GM19372 (cell line): ENCODE results near the gene ZBTB32.

Source experiments
- ATAC-seq: cut with Tn5 transposase; IDR thresholded peaks from one replicate; pipeline ENCODE4 v1.9.1; 2021; ENCODE audit warnings: mild to moderate bottlenecking, low read depth, moderate library complexity; ENCODE audit not compliant: unreplicated experiment

Gene ZBTB32

DNA sequence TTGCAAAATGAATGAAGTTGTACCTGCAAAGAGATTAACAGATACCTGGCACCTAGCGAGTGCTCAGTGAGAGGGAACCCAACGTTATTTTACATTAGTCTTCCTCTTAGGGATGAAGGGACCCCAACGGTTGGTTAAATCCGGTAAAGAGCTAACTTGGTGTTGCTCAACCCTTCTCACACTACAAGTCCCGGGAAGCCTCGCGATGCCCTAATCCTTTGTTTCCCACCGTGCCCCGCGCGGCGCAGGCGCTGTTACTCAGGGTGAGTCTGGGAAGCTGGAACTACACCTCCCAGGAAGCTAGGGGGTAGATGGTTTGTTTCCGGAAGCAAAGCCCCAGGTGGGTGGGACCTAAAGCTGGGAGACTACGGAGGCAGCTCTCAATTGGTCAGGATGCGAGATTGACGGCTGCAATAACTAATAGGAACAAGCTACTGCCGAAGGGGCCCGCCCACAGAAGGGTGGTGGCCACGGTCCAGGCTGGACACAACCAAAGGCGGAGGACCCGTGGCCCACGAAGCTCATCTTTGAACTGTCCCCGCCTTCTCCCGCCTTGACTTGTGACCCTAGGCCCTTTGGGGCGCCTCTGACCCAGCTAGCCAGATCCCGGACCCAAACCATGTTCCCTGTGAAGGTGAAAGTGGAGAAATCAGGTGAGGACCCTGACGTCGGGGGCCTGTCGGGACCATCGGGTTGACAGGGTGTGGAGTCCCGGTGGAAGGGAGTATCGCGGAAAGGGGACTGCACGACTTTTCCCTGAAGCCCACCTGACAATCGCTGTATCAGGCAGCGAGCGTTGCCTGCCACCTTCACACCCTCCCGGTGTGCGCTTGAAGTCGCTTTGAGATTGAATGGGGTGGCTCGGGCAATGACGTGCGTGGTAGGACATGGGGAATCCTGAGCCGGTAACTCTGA lies 44.0 kb downstream of the ZBTB32 start, which contains the start of gene LIN37:
LIN37 (plus strand) TSS at position 471 of the 915 bp plus-strand sequence; CDS start at position 620, 149 bp downstream.
- ATAC-seq, result peak; percentile 67

DNA sequence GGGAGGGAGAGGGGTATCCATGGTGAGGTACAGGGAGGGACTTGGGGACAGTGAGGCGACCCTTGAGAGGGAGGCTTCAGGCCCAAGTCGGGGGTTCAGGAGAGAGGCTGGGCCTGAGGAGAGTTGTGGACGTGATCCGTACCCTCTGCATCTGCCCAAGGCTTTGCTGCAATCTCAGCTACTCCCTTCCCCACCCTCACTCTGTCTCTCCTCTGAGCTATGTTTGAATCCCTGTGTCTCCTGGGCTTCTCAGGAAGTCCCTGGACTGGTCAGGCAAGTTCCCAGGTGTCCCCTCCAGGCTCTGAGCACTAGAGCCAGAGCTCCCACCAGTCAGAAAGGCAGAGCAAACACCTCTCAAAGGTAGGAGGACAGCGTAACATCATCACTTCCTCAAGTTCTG lies 45.8 kb downstream of the ZBTB32 start:
- ATAC-seq, result no peak

DNA sequence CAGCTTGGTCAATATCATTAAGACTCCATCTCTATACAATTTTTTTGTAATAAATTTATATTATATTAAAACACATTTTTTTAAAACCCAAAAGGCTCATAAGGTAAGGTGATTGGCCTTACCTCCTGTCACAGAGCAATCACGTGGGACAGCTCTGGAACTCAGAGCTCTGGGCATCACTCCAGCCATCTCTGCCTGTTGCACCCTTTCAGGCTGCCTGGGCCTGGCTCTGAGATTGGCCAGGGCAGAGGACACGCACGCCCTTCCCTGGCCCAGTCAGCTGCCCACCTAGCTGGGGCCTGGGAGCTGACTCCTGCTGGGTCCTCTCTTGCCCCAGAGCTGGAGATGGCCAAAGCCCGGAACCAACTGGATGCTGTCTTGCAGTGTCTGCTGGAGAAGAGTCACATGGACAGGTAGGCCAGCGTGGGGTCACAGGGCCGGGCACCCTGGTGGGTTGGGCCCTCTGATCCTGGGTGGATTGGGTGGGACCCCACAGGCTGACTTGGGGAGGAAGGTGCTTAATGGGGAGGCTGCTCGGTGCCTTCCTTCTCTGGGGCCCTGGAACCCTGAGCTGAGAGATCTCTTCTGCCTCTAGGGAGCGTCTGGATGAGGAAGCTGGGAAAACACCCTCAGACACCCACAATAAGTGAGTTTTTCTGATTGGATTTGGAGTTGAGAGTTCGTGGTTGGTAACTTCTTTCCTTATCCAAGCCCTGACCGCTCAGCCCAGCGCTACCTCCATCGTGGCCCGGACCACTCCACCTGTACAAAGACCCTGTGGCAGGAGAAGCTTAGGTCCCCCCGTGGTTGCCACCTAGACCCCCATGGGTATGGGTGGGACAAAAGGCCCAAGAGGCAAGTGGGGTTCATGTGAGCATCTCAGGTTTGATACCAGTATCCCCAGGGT lies 47.7 kb downstream of the ZBTB32 start:
- ATAC-seq, result no peak

DNA sequence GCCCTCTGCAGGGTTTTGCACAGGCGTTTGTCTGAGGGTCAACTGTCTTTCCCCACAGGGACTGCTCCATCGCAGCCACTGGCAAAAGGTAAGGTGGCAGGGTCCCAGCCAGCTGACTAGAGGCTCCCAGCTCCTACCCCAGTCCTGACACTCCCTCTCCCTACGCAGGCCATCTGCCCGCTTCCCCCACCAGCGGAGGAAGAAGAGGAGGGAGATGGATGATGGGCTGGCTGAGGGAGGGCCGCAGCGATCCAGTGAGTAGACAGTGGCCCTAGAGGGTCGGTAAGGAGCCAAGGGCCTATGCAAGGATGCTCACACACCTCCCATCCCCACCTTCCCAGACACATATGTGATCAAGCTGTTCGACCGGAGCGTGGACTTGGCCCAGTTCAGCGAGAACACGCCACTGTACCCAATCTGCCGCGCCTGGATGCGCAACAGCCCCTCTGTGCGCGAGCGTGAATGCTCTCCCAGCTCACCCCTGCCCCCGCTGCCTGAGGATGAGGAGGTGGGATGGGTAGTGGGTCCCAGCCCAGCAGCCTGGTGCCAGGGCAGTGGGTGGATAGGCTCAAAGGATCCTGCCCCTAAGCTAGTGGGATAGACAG lies 48.5 kb downstream of the ZBTB32 start:
- no peak for ATAC-seq

DNA sequence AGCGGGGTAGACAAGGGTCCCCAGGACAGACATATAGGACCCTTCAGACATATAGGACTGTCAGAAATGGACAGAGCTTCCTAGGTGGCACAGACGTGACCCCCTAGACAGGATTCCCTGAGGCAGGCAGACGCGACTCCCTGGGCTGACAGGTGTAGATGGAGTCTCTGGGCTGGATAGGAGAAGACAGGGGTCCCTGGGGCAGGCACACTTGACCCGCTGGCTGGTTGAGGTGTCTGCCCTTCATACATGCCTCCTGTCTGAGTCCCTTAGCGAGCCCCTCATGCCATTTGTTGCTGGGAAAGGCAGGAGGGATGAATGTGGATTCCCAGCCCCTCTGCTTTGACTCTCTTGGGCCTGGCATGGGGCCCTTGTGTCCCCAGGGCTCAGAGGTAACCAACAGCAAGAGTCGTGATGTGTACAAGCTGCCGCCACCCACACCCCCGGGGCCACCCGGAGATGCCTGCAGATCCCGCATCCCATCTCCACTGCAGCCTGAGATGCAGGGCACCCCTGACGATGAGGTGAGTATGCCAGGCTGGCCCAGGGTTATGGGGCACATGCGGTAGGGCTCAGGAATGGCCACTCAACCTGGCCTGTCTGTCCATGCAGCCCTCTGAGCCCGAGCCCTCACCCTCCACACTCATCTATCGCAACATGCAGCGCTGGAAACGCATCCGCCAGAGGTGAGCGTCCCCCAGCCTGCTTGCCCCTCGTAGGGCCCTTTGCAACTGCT lies 49.4 kb downstream of the ZBTB32 start:
- ATAC-seq, result no peak

DNA sequence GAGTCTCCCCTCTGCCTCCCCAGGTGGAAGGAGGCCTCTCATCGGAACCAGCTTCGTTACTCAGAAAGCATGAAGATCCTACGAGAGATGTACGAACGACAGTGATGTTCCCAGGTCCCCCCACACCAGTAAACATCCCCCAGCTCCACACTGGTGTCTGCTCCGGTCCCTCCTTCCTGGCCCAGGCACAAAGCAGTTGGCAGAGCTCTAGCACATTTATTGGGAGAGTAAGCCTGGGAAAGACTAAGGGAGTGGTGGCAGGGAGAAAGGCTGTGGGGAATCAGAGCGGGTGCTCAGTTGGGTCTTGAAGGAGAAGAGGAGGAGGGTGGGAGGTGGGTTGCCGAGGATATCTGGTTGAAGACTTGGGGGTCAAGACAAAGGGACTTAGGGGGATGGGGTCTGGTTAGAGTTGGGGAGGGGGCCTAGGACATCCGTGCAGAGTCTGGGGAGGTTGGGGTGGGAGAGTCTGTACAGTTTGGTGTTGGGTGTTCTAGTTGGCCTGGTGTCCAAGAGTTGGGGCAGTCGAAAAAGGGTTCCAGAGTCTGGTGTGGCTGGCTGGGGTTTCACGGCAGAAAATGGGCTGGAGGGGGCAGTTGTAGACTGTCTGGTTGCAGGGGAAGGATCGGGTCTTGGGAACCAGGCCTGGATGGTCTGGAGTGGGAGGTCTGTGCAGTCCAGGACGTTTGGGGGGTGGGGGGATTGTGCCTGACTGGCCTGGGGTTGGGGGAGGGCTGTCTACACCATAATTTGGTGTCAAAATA lies 50.2 kb downstream of the ZBTB32 start:
- no peak for ATAC-seq

DNA sequence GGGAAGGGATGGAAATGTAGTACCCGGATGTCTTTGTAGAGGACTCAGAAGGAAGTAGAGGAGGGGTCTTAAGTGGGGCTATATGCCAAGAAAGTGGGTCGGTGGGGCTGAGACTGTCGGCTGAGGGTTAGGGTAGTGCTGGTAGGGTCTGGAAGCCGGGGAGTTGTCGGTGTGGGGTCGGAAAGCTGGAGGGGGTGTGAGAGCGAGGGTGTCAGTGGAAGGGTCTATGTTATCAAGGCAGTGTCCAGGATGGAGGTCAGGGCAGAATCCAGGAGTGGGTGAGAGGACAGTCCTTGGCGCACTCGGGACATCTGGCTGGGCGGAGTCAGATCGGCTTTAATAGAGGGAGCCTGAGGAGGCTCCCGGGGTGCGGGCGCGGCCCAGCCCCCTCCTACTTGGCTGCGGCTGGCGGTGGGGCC lies 50.8 kb downstream of the ZBTB32 start:
- no peak for ATAC-seq

DNA sequence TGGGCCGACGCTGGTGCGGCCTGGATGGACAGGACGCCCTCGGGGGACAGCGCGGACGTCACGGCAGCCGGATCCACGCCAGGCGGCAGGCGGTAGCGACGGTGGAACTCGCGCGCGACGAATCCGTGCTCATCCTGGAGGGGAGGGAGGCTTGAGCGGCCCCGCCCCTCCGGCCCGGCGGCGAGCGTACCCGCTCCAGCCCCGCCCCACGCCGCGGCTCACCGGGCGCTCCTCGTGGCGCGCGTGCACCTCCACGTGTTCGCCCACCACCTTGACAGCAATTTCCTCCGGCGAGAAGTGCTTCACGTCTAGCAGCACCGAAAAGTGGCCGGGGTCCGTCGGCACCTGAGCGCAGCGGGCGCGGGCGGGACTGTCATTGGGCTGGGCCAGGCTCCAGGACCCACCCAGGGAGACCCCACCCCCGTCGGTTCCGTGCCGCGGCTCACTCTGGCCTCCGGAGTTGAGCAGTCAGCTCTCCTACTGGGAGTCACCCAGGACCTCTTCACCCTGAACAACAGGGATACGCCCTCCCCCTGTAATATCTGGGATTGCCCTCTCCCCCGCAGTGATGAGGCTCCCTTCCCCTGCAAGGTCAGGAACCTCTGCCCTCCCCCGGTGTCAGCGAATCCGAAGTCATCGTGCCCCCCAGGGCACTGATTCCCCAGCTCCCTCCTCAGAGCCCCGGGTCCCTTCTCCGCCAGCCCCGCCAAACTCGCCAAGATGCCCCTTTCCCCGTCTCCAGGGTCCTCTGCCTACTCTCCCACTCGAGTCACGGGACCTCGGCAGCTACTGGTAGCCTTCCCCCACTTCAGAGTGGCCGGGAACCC lies 51.4 kb downstream of the ZBTB32 start:
- no peak for ATAC-seq

DNA sequence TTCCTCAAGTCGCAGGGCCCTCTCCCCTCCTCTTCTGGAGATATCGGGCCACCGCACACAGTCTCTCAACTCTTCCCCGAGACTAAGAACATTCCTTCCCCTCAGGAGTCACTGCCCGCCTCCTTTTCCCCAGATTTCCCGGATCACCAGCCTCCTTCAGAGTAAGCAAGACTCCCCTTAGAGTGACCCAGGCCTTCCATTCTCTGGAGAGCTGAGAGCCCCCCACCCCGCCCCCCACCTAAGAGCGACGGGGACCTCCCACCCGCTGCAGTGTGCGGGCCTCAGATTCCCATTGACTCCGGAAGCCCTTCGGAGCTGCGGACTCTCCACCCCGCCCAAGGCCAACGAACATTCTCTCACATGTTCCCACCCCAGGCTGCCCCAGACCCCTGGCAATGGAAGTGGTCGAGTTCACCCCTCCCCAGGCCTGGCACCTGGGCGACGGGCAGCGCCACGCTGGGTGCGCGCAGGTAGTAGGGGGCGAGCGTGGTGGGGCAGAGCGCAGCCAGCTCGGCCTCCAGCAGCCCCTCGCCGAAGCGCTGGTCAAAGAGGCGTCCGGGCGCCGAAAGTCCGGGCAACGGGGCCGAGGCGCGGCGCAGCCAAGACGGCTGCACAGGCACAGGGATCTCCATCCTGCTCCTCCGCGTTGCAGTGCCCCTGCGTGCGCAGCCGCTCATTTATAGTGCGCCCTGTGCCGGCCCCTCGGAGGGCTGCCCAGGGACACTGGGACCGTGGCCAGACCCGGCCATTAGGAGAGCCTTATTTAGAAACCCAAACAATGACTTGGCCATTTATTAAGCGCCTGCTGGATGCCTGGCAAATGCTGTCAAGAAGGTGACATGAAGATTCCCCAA lies 52.2 kb downstream of the ZBTB32 start, which contains the start of gene HSPB6:
HSPB6 (minus strand) TSS at position 653 of the 854 bp plus-strand sequence; CDS start at position 632, 21 bp downstream.
- no peak for ATAC-seq

DNA sequence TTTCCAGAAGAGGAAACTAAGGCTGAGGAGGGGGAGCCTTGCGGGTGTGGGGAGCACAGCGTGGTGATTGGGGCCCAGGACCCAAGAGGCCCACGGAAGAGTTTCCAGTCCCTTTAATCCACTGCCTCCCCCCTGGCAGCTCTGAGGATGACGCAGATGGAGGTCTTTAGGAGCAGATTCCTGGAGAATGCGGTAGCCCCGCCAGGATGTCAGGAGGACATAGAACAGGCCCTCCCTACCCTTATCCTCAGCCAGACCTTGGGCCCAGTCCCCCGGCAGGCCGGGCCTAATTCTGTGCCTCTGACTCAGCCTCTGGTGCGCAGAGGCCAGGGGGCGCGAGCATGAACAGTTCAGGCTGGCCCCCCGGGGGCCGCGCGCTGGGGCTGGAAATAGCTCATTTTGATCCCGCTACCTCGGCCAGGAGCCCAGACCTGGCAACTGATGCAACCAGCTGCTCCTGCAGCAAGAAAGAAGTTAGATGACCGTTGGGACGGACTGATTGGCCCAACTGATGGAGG lies 52.9 kb downstream of the ZBTB32 start:
- ATAC-seq, result no peak

DNA sequence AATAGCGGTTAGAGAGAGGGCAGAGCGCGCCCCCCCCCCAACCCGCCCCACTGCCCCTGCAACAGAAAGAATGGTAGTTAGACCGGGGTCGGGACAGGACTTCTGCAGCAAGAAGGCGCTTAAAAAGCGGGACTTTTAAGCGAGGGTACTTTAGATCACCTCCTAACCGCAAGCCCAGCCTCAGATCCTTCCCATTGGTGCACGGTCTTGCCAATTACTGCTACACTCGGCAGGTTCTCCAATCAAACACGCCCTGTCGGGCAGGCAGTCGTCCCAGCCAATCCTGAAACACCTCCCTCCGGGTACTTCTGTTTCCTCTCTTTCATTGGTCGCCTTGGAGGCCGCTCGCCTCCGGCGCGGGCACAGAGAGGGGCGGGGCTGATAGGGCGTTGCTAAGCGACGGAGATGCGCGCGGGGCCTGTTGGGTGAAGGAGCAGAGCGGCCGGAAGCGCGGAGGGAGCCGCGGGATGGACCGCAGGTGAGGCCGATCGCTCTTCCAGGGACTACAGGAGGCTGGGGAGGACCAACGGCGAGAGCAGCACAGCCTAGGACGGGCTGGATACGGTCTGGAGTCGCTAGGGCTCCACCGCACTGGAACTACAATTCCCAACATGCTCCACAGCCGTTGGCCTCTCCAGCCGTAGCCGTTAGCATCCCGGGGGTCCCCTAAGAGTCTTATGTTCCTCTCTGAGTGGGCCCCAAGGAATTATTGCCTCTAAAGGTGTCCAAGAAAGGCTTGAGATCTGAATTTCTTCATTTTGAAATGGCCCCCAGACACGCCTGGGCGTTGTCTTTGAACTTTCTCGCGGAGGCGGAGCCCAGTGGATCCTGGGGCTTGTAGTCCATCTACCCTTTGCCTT lies 53.6 kb downstream of the ZBTB32 start, which contains the start of gene PROSER3:
PROSER3 (plus strand) TSS at position 428 of the 860 bp plus-strand sequence; CDS start at position 468, 40 bp downstream.
- ATAC-seq, result peak; percentile 97

DNA sequence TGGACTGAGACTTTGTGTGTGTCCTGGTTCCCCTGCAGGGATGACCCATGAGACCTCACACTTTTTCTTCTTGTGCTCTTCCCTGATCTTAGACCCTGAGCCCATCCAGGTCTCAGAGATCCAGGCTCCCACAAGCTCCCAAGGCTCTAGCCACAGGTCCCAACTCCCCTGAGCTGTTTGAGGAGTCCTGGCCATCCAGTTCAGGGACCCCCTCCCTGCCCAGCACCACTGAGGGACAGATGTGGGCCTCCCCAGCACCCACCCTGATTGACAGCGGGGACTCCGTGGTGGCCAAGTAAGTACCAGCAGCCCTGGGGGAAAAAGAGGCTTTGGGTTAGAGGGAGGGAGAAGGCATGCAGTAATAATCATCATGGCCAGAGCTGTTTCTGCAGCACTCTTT lies 55.3 kb downstream of the ZBTB32 start:
- no peak for ATAC-seq

DNA sequence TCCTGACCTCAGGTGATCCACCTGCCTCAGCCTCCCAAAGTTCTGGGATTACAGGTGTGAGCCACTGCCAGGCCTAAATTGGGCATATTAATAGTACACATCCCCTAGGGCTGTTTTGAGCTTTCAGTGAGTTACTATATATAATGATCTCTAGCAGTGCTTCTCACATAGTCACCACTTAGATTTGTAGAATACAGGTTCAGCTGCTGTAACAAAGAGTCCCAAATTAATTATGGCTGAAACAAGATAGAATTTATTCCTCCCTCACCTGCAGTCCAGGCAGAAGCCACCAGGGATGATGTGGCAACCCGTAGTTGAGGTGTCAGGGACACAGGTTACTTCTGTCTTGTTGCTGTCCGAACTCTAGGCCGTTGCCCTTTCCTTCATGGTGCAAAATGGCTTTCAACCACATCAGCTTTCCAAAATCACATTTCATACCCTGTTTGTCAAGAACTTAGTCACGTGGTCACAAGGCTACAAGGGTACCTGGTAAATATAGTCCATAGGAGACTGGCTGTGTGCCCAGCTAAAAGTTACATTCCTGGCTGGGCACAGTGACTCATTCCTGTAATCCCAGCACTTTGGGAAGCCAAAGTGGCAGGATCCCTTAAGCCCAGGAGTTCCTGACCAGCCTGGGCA lies 56.5 kb downstream of the ZBTB32 start:
- ATAC-seq, result no peak

DNA sequence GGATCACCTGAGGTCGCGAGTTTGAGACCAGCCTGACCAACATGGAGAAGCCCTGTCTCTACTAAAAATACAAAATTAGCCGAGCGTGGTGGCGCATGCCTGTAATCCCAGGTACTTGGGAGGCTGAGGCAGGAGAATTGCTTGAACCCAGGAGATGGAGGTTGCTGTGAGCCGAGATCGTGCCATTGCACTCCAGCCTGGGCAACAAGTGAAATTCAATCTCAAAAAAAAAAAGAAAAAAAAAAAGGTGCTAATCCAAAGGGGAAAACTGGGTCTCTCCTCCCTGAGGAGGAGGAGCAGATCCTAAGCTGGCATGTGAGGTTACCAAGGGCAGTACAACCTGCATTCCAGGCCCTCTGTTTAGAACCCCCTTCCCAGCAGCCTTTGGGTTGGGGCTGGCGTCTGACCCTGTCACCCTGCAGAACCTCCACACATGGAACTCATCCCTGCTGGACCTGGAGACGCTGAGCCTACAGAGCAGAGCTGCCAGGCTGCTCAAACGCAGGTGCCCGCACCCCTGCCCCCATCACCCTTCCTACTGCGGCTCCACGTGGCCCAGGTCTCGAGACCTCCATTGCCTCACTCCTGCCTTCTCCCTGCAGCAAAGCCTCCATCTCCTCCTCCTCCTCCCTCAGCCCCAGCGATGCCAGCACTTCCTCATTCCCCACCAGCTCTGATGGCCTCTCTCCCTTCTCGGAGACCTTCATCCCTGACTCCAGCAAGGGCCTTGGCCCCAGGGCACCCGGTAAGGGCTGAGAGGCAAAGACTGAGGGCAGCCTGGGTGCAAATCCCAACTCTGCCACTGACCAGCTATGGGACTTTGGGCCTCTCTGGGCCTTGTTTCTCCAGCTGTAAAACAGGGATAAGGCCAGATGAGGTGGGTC lies 60.3 kb downstream of the ZBTB32 start:
- no peak for ATAC-seq
